Transverse colon (tissue), 4 donors: ENCODE results near the gene PEAK3. TPM values are rescaled to one million over a fixed set of nuclear protein-coding genes. Genes with fewer than 3 reads are reported as not detected.
A peak's percentile ranks its signal among the peaks of the same experiment; 100 is the strongest.

ENCODE experiments used
- DNase-seq: peaks from one replicate; pipeline ENCODE4 v3.0.0-alpha.2; 2019
- H3K27ac ChIP-seq, 4 donors: fragments of 200-600 bp; sonication (generic); 2 replicates each; pipeline ENCODE4 v1.5.1; 2016 to 2018; ENCODE audit warnings: inconsistent platforms in 4 of 4
- H3K27me3 ChIP-seq: fragments of 200-600 bp; sonication (generic); 2 replicates; pipeline ENCODE4 v1.5.1; 2017; ENCODE audit warnings: inconsistent platforms
- H3K36me3 ChIP-seq, 4 donors: fragments of 200-600 bp; sonication (generic); 2 replicates each; pipeline ENCODE4 v1.5.1; 2017 to 2019; ENCODE audit warnings: inconsistent platforms in 4 of 4
- H3K4me1 ChIP-seq, 4 donors: fragments of 200-600 bp; sonication (generic); 2 replicates each; pipeline ENCODE4 v1.5.1; 2017 to 2020; ENCODE audit warnings: inconsistent platforms in 4 of 4
- H3K4me3 ChIP-seq, 4 donors: fragments of 200-600 bp; sonication (generic); 1 replicate in 1 of 4; 2 replicates in 3 of 4; pipeline versions ENCODE4 v1.5.1 to v1.6.1; 2017 to 2019; ENCODE audit warnings: inconsistent platforms in 4 of 4
- H3K9me3 ChIP-seq, 2 donors: fragments of 200-600 bp; sonication (generic); 2 replicates each; pipeline ENCODE4 v1.5.1; 2017 to 2019; ENCODE audit warnings: inconsistent platforms in 2 of 2
- EP300 ChIP-seq: sonication (generic); formaldehyde crosslinking; IDR thresholded peaks from one replicate; pipeline ENCODE4 v1.6.1; 2017; ENCODE audit warnings: antibody characterized with exemption, low read depth
- POLR2A ChIP-seq: fragments of 450-650 bp; IDR thresholded peaks from one replicate; pipeline ENCODE4 v1.6.1; 2016; ENCODE audit warnings: antibody characterized with exemption, mild to moderate bottlenecking, moderate library complexity
- POLR2AphosphoS5 ChIP-seq, 3 donors: sonication (generic); formaldehyde crosslinking; IDR thresholded peaks; one replicate each; pipeline ENCODE4 v1.6.1; 2016; ENCODE audit warnings: antibody characterized with exemption in 3 of 3
- WGBS, 2 donors: methylation state at CpG; one replicate each; pipeline ENCODE4 v1.1.5; 2018; ENCODE audit warnings: low coverage in 1 of 2; 5-methylcytosine and 5-hydroxymethylcytosine counted together
- in situ Hi-C, 4 donors: fragments of 200-750 bp; cut with MboI; loops; one replicate each; pipeline versions ENCODE4 v1.15.0 to v1.15.1; 2017; ENCODE audit warnings: low sequenced_read_pairs in 3 of 4, low pct_ligation_motif_present in 1 of 4, low pct_unique_long_range_greater_than_20kb in 1 of 4
- intact Hi-C: fragments of 100-400 bp; cut with DNase I; formaldehyde crosslinking; loops from one replicate; pipeline ENCODE4 v1.15.1; 2023; ENCODE audit warnings: low total_unique reads
- total RNA-seq, 4 donors: library from RNA; depleted of rRNA; stranded (reverse); fragments of >200 nt; gene quantifications; one replicate each; pipeline ENCODE4 v1.1.0, GENCODE V29; 2016
- TF ChIP-seq, protein P1 (sequence below), 5 experiments: fragments of 200-600 bp in 3 of 5; fragments of 450-650 bp in 2 of 5; sonication (generic) in 3 of 5; IDR thresholded peaks; 1 replicate in 2 of 5; 2 replicates in 3 of 5; pipeline ENCODE4 v1.5.1; 2016 to 2017; ENCODE audit warnings: antibody characterized with exemption in 5 of 5, inconsistent platforms in 3 of 5, mild to moderate bottlenecking in 2 of 5, moderate library complexity in 1 of 5

Gene PEAK3
- total RNA-seq, 4 donors from 2014 or later, result 0.27 to 1.1 (median 1.1) TPM; not detected in 1

DNA sequence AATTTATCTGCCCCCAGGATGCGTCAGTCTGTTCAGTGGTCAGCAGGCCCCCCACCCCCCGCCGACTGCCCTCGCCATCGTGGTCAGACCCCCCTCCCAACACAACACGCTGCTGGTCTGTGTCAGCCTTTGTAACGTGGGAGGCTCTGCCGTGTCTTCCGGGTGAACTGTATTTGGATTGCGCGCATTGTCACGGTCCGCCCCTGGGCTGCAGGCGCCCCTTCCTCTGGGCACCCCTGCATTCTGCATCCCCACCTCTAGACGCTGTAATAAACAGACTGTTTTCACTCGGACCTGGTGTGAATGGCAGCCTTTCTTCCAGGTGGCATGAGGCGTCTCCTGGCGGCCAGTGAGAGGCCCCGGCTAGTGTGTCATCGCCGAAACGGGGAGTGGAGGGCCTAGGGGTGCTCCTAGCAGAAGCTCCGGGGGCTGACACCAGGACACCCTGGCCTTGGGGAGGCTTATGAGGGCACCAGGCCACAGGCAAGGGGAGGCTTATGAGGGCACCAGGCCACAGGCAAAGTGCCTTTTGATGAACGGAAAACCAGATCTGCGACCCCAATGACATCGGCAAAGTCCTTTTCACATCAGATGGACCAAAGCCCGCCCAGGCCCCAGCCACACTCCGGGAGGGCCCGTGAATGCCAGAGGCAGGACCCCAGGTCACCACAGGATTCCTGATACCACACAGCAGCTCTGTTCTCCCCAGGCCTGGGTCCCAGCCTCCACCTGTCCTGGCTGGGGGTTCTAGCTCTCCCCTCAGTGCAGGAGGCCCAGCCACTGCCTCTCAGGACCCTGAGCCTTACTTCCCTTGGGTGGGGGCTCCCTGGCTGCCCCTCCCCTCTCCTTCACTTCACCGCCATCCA, 49.5 kb downstream of the PEAK3 start:
- 79% methylated on average over 29 of the region's 30 CpGs; no CpG with 5 or more reads in 1 of the 2 donors for WGBS, 2 donors
- in situ Hi-C loops, result no loop called here
- Histone ChIP-seq H3K4me3 (no peak overlapping the region), H3K27ac (peak overlapping the region in 1 of 4 donors; percentile 98), H3K4me1 (peaks cover 15 to 28% (median 24%) of the 10 kb centered on the region in 4 donors), H3K27me3 (no peaks in the 10 kb centered on the region), H3K36me3 (peaks cover 0 to 9% (median 3%) of the 10 kb centered on the region in 4 donors), H3K9me3 (no peaks in the 10 kb centered on the region)
- TF ChIP-seq POLR2A (no peak), EP300 (no peak), POLR2AphosphoS5 (IDR thresholded peaks at IDR 0.05) (no peak)
- TF ChIP-seq, protein P1, sequence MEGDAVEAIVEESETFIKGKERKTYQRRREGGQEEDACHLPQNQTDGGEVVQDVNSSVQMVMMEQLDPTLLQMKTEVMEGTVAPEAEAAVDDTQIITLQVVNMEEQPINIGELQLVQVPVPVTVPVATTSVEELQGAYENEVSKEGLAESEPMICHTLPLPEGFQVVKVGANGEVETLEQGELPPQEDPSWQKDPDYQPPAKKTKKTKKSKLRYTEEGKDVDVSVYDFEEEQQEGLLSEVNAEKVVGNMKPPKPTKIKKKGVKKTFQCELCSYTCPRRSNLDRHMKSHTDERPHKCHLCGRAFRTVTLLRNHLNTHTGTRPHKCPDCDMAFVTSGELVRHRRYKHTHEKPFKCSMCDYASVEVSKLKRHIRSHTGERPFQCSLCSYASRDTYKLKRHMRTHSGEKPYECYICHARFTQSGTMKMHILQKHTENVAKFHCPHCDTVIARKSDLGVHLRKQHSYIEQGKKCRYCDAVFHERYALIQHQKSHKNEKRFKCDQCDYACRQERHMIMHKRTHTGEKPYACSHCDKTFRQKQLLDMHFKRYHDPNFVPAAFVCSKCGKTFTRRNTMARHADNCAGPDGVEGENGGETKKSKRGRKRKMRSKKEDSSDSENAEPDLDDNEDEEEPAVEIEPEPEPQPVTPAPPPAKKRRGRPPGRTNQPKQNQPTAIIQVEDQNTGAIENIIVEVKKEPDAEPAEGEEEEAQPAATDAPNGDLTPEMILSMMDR (IDR thresholded peaks at IDR 0.05), result no peak
- intact Hi-C loops, result no loop called here
- no peak for DNase-seq

DNA sequence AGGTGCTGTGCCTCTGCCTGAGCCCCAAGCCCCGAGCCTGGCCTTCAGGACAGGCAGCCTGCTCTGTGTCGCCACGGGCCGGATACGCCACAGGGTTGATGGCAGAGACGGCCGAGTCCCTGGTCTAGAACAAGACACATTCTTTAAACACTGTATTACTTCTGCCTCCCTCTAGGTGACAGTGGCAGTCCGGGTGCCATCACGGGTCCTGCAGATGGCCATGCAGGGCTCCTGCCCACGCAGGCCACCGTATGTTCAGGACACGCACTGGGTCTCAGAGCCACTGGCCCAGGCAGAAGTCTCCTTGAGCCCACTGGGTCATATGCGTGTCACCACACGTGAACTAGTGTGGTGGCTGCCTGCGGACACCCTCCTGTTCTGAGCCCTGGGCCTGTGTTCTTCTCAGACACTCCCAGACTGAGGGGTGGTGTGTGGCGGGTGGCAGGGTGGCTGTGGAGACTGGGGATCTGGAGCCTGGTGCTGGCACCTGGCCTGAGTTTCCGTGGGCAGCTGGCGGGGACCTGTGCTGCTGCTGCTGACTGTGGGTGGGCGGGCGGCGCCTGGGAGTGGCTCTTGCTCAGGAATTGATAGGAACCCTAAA, 50.3 kb downstream of the PEAK3 start:
- TF ChIP-seq POLR2AphosphoS5 (IDR thresholded peaks at IDR 0.05) (peak in 1 of 3 donors; percentile 70), POLR2A (peak; percentile 32), EP300 (no peak)
- TF ChIP-seq, protein P1 (IDR thresholded peaks at IDR 0.05), result peak in 2 of 5 experiments; percentile 13 to 37
- peaks cover 0 to 16% (median 7%) of the 10 kb centered on the region in 4 donors for H3K36me3 ChIP-seq
- no peak for DNase-seq
- no peaks in the 10 kb centered on the region for H3K27me3 ChIP-seq
- intact Hi-C loops (no loop called here), in situ Hi-C loops (no loop called here)
- H3K4me3 ChIP-seq, result no peak overlapping the region
- no peak overlapping the region for H3K27ac ChIP-seq
- no peaks in the 10 kb centered on the region for H3K9me3 ChIP-seq
- WGBS, 2 donors, result 78% methylated on average over 19 of the region's 21 CpGs; no CpG with 5 or more reads in 1 of the 2 donors
- peaks cover 11 to 24% (median 19%) of the 10 kb centered on the region in 4 donors for H3K4me1 ChIP-seq

DNA sequence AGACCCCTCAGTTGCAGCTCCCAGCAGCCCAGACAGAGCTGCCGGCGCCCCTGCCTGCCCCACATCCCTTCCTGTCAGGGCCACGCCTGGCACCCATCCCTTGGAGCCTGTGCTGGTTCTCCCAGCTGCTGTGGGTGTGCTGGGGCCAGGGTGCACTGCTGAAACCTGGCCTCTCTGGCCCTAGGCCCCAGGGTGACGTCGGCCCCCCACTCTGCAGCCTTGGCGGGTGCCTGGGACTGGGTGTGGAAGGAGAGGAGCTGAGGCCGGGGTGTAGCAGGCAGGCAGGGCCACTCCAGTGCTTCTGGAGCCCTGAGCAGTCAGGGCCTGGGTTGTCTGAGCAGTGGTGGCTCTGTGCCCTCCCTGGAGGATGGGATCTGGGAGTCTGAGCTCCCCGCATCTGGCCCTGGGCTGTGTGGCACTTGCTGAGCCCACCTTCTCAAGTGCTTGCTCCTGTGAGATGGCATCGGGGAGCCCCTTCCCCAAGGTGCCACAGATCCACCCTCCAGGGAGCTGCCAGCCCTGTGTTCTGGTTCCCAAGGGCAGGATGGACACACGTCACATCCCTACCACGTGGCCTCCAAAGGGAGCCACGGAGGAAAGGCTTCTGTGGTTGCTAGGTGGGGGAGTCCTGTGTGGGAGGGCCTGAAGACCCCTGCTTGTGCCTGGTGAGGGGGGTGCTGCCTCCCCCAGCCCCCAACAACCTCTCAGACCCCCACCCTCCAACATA, 51.0 kb downstream of the PEAK3 start:
- in situ Hi-C loops, result no loop called here
- intact Hi-C loops, result no loop called here
- WGBS, 2 donors, result 70% methylated on average over 10 of the region's 12 CpGs; no CpG with 5 or more reads in 1 of the 2 donors
- Histone ChIP-seq H3K27me3 (no peaks in the 10 kb centered on the region), H3K4me3 (no peak overlapping the region), H3K27ac (peak overlapping the region in 1 of 4 donors; percentile 22), H3K36me3 (peaks cover 0 to 21% (median 8%) of the 10 kb centered on the region in 4 donors), H3K4me1 (peaks cover 11 to 24% (median 19%) of the 10 kb centered on the region in 4 donors), H3K9me3 (no peaks in the 10 kb centered on the region)
- DNase-seq, result no peak
- TF ChIP-seq, protein P1 (IDR thresholded peaks at IDR 0.05), result no peak
- TF ChIP-seq POLR2AphosphoS5 (IDR thresholded peaks at IDR 0.05) (no peak), POLR2A (peak; percentile 23), EP300 (no peak)

DNA sequence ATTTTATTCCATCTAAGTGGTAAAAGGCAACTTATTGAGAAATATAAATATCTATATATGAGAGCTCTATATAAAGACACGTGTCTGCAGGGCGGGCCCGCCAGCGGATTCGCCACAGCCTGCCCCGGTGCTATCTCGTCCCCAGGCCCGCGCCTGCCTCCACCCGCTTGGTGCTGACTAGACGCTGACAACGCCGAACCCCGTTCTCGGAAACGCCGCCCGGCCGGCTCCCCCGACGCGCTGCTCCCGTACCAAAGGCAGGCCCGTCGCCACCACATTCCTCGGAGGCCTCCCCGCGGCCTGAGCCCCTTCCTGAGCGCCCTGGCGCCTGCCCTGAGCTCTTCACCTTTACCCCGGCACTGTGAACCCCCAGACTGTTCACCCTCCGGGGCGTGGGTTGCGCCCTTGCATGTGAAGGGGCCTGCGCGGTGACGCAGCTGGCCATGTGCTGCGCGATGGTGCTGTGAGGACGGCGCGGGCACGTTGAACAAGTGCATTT, 51.9 kb downstream of the PEAK3 start:
- H3K4me3 ChIP-seq, result no peak overlapping the region
- no peak overlapping the region for H3K27ac ChIP-seq
- peaks cover 0 to 25% (median 8%) of the 10 kb centered on the region in 4 donors for H3K36me3 ChIP-seq
- H3K9me3 ChIP-seq, result no peaks in the 10 kb centered on the region
- H3K4me1 ChIP-seq, result peaks cover 10 to 18% (median 16%) of the 10 kb centered on the region in 4 donors
- TF ChIP-seq, protein P1 (IDR thresholded peaks at IDR 0.05), result no peak
- in situ Hi-C loops, result no loop called here
- H3K27me3 ChIP-seq, result no peaks in the 10 kb centered on the region
- WGBS, 2 donors, result 90 to 95% methylated on average over 26 to 43 of the region's 43 CpGs
- intact Hi-C loops, result no loop called here
- DNase-seq, result no peak
